ENCODE results near the gene ACO1.

Gene ACO1

DNA sequence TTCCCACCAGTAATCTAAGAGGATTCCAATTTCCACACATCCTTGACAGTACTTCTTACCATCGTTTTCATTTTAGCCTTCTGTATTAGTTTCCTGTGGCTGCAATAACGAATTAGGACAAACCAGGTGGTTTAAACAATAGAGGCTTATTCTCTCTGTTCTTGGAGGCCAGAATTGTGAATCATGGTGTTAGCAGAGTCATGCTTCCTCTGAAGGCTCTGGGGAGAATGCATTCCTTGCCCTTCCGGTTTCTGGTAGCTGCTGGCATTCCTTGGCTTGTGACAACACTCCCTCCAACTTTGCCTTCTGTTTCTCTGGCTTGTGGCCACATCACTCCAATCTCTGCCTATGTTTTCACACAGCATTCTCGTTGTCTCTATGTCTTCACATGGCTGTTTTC, 118.0 kb downstream of the ACO1 start:
- DNase-seq: no peak

DNA sequence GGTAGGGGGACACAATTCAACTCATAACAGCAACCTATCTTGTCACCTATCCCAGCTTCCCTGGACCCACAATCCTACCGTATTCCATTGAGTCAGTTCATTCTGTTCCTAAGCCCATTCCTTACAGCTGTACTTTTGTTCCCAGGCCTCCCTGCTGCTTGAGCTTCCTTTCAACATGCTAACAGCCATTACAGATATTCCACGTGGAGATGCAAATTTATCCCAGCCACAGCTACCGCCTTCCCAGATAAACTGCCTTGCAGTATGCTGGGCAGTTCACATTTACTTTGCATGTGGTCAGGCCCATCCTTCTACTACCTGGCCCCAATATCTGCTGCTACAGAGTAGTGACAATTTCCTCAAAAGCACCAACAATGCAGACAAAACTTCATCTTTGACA, 118.6 kb downstream of the ACO1 start:
- no peak for DNase-seq
